NCI-H146 treated with DMSO at 0.1 percent for 48 hours (cell line): Measurements from ENCODE around the gene SPACDR.

Source experiments
- DNase-seq: peaks from one replicate; lab custom pipeline; 2025; ENCODE audit not compliant: unreplicated experiment; lab: John Stamatoyannopoulos, UW

Gene SPACDR

DNA sequence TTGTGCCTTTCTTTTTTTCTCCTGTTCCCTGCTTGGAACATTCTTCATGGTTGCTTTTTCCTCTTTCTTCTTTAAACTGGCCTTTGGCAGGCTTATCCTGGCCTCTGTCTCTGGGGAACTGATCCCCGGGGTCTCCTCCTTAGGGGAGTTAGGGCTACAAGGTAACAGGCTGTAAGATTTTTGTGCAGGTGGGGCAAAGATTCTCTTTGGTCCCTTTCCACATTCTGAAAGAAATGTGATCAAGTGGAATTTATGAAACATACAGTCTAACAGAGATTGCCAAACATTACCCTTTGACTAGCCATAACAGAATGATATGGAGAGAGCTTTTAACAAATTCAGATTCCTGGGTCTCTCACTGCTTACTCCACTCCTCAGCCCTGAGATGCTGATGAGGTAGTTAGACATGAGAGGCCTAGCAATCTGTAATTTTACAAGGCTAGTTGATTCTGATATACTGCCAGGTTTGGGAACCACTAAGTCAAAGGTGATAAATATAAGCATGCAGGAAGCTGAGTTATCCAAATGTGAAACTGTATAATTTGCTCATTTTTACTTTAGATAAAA, 44.3 kb downstream of the SPACDR start:
- DNase-seq = no peak

DNA sequence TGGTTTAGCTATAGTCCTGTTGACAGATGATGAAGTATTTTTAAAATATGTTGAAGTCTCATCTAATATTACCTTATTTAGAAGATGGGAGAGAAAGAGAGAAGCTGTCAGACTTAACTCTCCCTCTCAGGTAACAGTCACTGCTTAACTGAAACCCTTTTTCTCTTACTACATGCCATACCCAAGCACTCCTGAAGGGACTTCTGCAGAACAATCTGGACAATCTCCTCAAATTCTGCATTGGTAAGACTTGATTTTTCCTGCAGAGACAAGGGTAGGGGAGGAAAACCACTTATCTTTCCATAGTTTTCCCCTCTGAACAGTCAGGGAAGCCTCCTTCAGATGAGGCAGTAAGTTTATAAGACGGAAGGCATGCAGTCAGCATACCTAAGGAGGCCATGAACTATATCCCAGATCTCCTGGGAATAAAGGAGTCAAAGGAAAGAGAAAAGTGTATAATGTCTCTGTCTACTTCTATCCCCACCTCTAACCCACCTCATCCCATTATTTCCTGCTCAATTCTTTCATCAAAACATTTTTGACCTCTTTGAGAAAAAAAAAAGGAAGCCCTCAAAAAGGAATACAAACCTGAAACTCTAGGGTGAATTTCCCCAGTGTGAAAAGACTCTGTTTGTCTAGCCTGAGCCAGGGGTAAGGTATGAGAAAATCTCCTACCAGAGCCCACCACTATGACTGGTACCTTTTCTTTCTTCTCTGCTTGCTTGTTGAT, 45.0 kb downstream of the SPACDR start:
- no peak for DNase-seq

DNA sequence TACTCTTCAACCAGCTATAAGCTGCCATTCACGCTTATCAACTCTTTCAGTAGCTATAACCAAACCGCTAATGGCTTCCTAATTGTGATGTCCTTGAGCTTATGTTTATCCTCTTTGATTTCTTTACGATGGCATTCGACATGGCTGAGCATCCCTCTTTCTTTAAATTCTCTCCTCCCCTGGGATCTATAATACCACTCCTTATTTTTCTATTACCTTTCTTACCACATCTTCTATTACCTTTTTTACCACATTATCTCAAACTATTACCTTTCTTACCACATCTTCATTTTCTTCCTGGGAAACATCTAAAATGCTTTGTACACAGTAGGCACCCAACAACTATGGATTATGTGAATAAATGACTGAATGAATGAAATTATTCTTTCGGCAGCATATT, 48.6 kb downstream of the SPACDR start:
- no peak for DNase-seq

DNA sequence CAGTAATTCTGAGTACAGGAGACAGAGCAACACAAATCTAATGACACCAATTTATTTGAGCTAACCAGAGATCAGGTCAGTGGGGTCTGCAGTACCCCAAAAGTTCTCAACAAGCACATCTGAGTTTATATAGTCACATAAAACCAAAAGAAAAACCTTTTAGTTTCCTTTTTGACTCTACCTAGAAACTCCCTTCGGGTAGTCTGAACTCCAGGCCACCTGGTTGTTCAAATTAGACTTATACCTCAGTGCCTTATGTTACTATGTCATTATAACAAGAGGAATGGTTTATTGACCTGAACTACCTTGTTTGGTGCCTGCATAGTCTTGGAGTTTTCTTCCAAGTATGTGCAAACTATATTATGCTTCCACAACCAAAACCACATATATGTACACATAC, 50.2 kb downstream of the SPACDR start:
- no peak for DNase-seq

DNA sequence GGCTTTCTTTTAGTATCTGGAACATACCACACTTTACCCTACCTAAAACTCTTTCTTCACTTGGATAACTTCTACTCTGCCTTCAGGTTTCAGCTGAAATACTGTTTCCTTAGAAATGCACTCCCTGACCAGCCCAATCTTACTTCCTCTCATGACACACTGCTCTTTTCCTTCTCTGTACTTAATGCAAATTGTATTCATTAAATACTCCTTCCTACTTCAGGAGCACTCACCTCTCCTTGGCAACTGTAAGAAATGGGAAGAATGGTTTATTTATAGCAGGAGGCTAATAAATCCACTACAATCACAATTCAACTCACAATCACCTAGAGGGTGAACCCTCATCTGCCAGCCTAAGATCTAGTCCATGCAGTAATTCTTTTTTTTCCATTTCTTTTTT, 50.7 kb downstream of the SPACDR start:
- no peak for DNase-seq

DNA sequence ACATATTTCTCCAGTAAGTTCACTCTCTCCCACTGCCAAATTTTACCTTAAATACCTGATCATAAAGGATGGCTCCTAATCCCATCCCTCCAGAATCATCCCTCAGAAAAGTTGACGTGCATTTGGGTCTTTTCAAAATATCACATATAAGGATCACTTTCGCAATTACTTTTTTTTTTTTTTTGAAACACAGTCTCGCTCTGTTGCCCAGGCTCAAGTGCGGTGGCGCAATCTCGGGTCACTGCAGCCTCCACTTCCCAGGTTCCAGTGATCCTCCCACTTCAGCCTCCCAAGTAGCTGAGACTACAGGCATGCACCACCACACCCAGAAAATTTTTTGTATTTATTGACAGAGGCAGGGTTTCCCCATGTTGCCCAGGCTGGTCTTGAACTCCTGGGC, 53.0 kb downstream of the SPACDR start:
- no peak for DNase-seq

DNA sequence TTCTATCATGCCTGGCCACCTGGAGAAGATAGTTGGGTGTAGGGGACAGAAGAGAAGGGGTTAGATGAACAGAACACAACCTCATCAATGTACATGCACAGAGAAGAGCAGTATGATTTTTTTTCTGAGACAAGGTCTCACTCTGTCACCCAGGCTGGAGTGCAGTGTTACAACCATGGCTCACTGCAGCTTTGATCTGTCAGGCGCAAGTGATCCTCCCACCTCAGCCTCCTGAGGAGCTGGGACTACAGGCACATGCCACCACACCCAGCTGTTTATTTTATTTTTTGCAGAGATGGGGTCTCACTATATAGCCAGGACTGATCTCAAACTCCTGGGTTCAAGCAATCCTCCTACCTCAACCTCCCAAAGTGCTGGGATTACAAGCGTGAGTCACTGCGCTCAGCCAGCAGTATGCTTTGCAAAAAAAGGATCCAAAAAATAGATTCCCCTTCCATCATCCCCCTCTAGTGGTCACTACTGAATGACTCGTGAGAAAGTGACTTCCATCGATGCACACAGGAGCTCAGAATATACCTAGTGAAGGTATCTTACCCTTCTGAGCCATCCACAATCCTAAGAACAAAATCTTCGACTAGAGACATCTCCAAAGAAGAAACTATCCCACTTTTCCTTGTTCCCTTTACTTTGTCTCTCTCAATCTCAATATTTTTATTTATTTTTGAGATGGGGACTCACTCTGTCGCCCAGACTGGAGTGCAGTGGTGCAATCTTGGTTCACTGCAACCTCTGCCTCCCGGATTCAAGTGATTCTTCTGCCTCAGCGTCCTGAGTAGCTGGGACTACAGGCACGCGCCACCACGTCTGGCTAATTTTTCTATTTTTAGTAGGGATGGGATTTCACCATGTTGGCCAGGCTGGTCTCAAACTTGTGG, 56.5 kb downstream of the SPACDR start:
- DNase-seq = peak; percentile 46

DNA sequence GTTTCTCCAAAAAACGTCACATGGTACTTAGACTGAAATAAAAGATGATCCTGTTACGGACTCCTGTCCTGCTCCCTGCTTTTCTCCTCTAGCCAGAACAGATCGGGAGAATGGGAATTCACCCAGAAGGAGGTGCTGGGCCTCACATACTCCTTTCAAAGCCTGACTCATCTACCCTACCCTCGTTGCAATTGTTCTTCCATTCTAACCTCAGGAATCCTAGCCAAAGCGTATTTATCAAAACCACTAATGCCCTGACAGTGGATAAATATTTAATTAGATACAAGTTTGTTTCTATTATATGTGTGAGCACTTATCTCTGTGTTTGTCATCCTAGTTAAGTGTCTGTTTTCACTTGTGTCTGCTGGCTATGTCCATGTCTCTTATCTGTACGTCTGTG, 57.3 kb downstream of the SPACDR start:
- DNase-seq = no peak
